ENCODE data around the gene NXPE1.

Gene NXPE1

GRCh38 chr11:114501901-114502300 is 57.8 kb downstream of the NXPE1 start:
- TF ChIP-seq EZH2 (IDR thresholded peaks at IDR 0.05; ENCODE audit: borderline replicate concordance, low read length) = no peak
- TF ChIP-seq, protein P1, sequence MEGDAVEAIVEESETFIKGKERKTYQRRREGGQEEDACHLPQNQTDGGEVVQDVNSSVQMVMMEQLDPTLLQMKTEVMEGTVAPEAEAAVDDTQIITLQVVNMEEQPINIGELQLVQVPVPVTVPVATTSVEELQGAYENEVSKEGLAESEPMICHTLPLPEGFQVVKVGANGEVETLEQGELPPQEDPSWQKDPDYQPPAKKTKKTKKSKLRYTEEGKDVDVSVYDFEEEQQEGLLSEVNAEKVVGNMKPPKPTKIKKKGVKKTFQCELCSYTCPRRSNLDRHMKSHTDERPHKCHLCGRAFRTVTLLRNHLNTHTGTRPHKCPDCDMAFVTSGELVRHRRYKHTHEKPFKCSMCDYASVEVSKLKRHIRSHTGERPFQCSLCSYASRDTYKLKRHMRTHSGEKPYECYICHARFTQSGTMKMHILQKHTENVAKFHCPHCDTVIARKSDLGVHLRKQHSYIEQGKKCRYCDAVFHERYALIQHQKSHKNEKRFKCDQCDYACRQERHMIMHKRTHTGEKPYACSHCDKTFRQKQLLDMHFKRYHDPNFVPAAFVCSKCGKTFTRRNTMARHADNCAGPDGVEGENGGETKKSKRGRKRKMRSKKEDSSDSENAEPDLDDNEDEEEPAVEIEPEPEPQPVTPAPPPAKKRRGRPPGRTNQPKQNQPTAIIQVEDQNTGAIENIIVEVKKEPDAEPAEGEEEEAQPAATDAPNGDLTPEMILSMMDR (IDR thresholded peaks at IDR 0.05; ENCODE audit: low read length) = no peak

GRCh38 chr11:114499756-114500155 is 59.9 kb downstream of the NXPE1 start:
- Histone ChIP-seq H3K27me3 (ENCODE audit: insufficient read depth, low read length) (no peaks in the 10 kb centered on the region), H3K79me2 (ENCODE audit: insufficient read depth, low read length) (no peaks in the 10 kb centered on the region), H3K4me2 (ENCODE audit: low read length) (no peak overlapping the region), H3K9ac (ENCODE audit: low read length) (no peak overlapping the region), H3K9me3 (ENCODE audit: low read length) (no peaks in the 10 kb centered on the region), H3K36me3 (ENCODE audit: insufficient read depth, low read length) (no peaks in the 10 kb centered on the region), H4K20me1 (ENCODE audit: insufficient read depth, low read length) (no peaks in the 10 kb centered on the region), H3K27ac (ENCODE audit: low read depth, low read length, poor library complexity, severe bottlenecking) (no peak overlapping the region), H3K4me1 (ENCODE audit: insufficient read depth, low read length, severe bottlenecking) (no peaks in the 10 kb centered on the region), H2AFZ (ENCODE audit: low read length) (no peak overlapping the region), H3F3A (ENCODE audit: insufficient read depth, low read length) (no peaks in the 10 kb centered on the region), H3K9me2 (ENCODE audit: low read depth, low read length) (no peaks in the 10 kb centered on the region), H3K4me3 (ENCODE audit: low read depth, low read length, poor library complexity, severe bottlenecking) (no peak overlapping the region)
- TF ChIP-seq, protein P1 (IDR thresholded peaks at IDR 0.05; ENCODE audit: low read length) = no peak
- no peak for TF ChIP-seq EZH2 (IDR thresholded peaks at IDR 0.05; ENCODE audit: borderline replicate concordance, low read length)

More at GRCh38 chr11:114501901-114502300, 57.8 kb downstream of the NXPE1 start:
- Histone ChIP-seq H3K27me3 (ENCODE audit: insufficient read depth, low read length) (no peaks in the 10 kb centered on the region), H4K20me1 (ENCODE audit: insufficient read depth, low read length) (no peaks in the 10 kb centered on the region), H3K36me3 (ENCODE audit: insufficient read depth, low read length) (no peaks in the 10 kb centered on the region), H3K4me2 (ENCODE audit: low read length) (no peak overlapping the region), H3K9me2 (ENCODE audit: low read depth, low read length) (no peaks in the 10 kb centered on the region), H2AFZ (ENCODE audit: low read length) (no peak overlapping the region), H3K27ac (ENCODE audit: low read depth, low read length, poor library complexity, severe bottlenecking) (no peak overlapping the region), H3K9me3 (ENCODE audit: low read length) (no peaks in the 10 kb centered on the region), H3K9ac (ENCODE audit: low read length) (no peak overlapping the region), H3K4me1 (ENCODE audit: insufficient read depth, low read length, severe bottlenecking) (no peaks in the 10 kb centered on the region), H3K4me3 (ENCODE audit: low read depth, low read length, poor library complexity, severe bottlenecking) (no peak overlapping the region), H3F3A (ENCODE audit: insufficient read depth, low read length) (no peaks in the 10 kb centered on the region), H3K79me2 (ENCODE audit: insufficient read depth, low read length) (no peaks in the 10 kb centered on the region)

DNA sequence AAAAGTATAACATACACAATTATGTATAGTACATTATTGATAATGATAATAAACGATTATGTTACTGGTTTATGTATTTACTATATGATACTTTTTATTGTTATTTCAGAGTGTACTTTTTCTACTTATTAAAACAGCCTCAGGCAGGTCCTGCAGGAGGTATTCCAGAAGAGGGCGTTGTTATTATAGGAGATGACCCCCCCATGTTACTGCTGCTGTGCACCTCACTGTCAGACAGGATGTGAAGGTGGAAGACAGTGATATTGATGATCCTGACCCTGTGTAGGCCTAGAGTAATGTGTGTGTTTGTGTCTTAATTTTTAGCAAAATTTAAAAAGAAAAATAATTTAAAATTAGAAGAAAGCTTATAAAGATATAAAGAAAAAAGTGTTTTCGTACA is 62.8 kb downstream of the NXPE1 start:
- H3K79me2 ChIP-seq (ENCODE audit: insufficient read depth, low read length) = no peaks in the 10 kb centered on the region
- no peak overlapping the region for H3K4me3 ChIP-seq (ENCODE audit: low read depth, low read length, poor library complexity, severe bottlenecking)
- H4K20me1 ChIP-seq (ENCODE audit: insufficient read depth, low read length) = no peaks in the 10 kb centered on the region
- no peaks in the 10 kb centered on the region for H3K27me3 ChIP-seq (ENCODE audit: insufficient read depth, low read length)
- H3K9me2 ChIP-seq (ENCODE audit: low read depth, low read length) = no peaks in the 10 kb centered on the region
- no peaks in the 10 kb centered on the region for H3K4me1 ChIP-seq (ENCODE audit: insufficient read depth, low read length, severe bottlenecking)
- H3K27ac ChIP-seq (ENCODE audit: low read depth, low read length, poor library complexity, severe bottlenecking) = no peak overlapping the region
- H3K9me3 ChIP-seq (ENCODE audit: low read length) = no peaks in the 10 kb centered on the region
- H3K36me3 ChIP-seq (ENCODE audit: insufficient read depth, low read length) = no peaks in the 10 kb centered on the region
- no peak overlapping the region for H2AFZ ChIP-seq (ENCODE audit: low read length)
- no peak overlapping the region for H3K9ac ChIP-seq (ENCODE audit: low read length)
- H3F3A ChIP-seq (ENCODE audit: insufficient read depth, low read length) = no peaks in the 10 kb centered on the region
- no peak for TF ChIP-seq EZH2 (IDR thresholded peaks at IDR 0.05; ENCODE audit: borderline replicate concordance, low read length)
- TF ChIP-seq, protein P1 (IDR thresholded peaks at IDR 0.05; ENCODE audit: low read length) = no peak
- H3K4me2 ChIP-seq (ENCODE audit: low read length) = no peak overlapping the region

All from OCI-LY1 (cell line).